Lower leg skin (tissue), 4 donors: ENCODE data around the gene TXNRD3. TPM values are rescaled to one million over a fixed set of nuclear protein-coding genes. Genes with fewer than 3 reads are reported as not detected.

Experiments used
- DNase-seq, 2 donors: peaks; one replicate each; pipeline ENCODE4 v3.0.0-alpha.2; 2019; ENCODE audit warnings: low spot score in 2 of 2
- H3K4me3 ChIP-seq: fragments of 200-600 bp; sonication (generic); 2 replicates; pipeline ENCODE4 v1.5.1; 2017; ENCODE audit warnings: mild to moderate bottlenecking, low read depth; ENCODE audit not compliant: poor library complexity, severe bottlenecking
- CTCF ChIP-seq, 3 donors: fragments of 450-650 bp; IDR thresholded peaks; one replicate each; pipeline ENCODE4 v1.5.1; 2016; ENCODE audit warnings: antibody characterized with exemption in 3 of 3, mild to moderate bottlenecking in 3 of 3, moderate library complexity in 2 of 3
- POLR2A ChIP-seq, 2 donors: fragments of 450-650 bp; IDR thresholded peaks; one replicate each; pipeline ENCODE4 v1.6.1; 2016 to 2017; ENCODE audit warnings: antibody characterized with exemption in 2 of 2, mild to moderate bottlenecking in 1 of 2, moderate library complexity in 1 of 2
- whole genome bisulfite sequencing, 2 donors: methylation state at CpG; one replicate each; pipeline ENCODE4 v1.1.5; 2018; 5-methylcytosine and 5-hydroxymethylcytosine counted together
- intact Hi-C: fragments of 100-400 bp; cut with DNase I; formaldehyde crosslinking; loops from one replicate; pipeline ENCODE4 v1.15.0; 2023; ENCODE audit warnings: low total_unique reads
- total RNA-seq, 4 donors: library from RNA; depleted of rRNA; stranded (reverse); fragments of >200 nt; gene quantifications; one replicate each; pipeline ENCODE4 v1.1.0, GENCODE V29; 2016

The TXNRD3 gene
- total RNA-seq, 4 donors from 2014 or later: 6.8 to 12.1 (median 9.2) TPM

- intact Hi-C loops: no loop called here
- 74 to 76% methylated on average over 6 of the region's 6 CpGs for WGBS, 2 donors
- DNase-seq: no peak
Measured at GRCh38 chr3:126665221-126665936, 10.5 kb upstream of the TXNRD3 start.

GRCh38 chr3:126664591-126665214 lies 9.8 kb upstream of the TXNRD3 start:
- DNase-seq: no peak
- H3K4me3 ChIP-seq: no peak overlapping the region
- TF ChIP-seq POLR2A (IDR thresholded peaks at IDR 0.05) (no peak), CTCF (IDR thresholded peaks at IDR 0.05) (no peak)
- 44 to 51% methylated on average over 5 of the region's 5 CpGs for WGBS, 2 donors
- intact Hi-C loops: no loop called here

More at GRCh38 chr3:126665221-126665936, 10.5 kb upstream of the TXNRD3 start:
- no peak for TF ChIP-seq POLR2A (IDR thresholded peaks at IDR 0.05)
- TF ChIP-seq CTCF (IDR thresholded peaks at IDR 0.05): no peak
- no peak overlapping the region for H3K4me3 ChIP-seq

GRCh38 chr3:126663750-126664149 lies 8.8 kb upstream of the TXNRD3 start:
- 89 to 90% methylated on average over 8 of the region's 8 CpGs for WGBS, 2 donors
- intact Hi-C loops: no loop called here
- TF ChIP-seq CTCF (IDR thresholded peaks at IDR 0.05): no peak
- TF ChIP-seq POLR2A (IDR thresholded peaks at IDR 0.05): no peak
- DNase-seq: no peak
- no peak overlapping the region for H3K4me3 ChIP-seq

GRCh38 chr3:126663257-126663656 lies 8.3 kb upstream of the TXNRD3 start:
- no peak for DNase-seq
- TF ChIP-seq POLR2A (IDR thresholded peaks at IDR 0.05) (no peak), CTCF (IDR thresholded peaks at IDR 0.05) (no peak)
- WGBS, 2 donors: 85 to 90% methylated on average over 4 of the region's 4 CpGs
- H3K4me3 ChIP-seq: no peak overlapping the region
- intact Hi-C loops: no loop called here

GRCh38 chr3:126661532-126662364 lies 6.8 kb upstream of the TXNRD3 start:
- no peak for TF ChIP-seq POLR2A (IDR thresholded peaks at IDR 0.05)
- TF ChIP-seq CTCF (IDR thresholded peaks at IDR 0.05): no peak
- DNase-seq: no peak
- intact Hi-C loops: no loop called here
- no peak overlapping the region for H3K4me3 ChIP-seq
- WGBS, 2 donors: 66 to 79% methylated on average over 10 to 11 of the region's 11 CpGs
